Cardiac fibroblast (primary cell): Measurements from ENCODE around the gene GEN1.

ENCODE experiments used
- DNase-seq, 2 donors: peaks; one replicate each; pipeline versions ENCODE4 v3.0.0 to v3.0.0-alpha.2; 2010; ENCODE audit warnings: low read depth in 2 of 2
- H3K4me3 ChIP-seq, 2 donors: replicated peaks in 1 of 2; 1 replicate in 1 of 2; 2 replicates in 1 of 2; pipeline ENCODE4 v1.5.1; 2011; ENCODE audit warnings: low read depth in 2 of 2, low read length in 2 of 2, mild to moderate bottlenecking in 2 of 2, moderate library complexity in 1 of 2
- TF ChIP-seq, protein P1 (sequence below): IDR thresholded peaks from one replicate; pipeline ENCODE4 v1.5.1; 2011; ENCODE audit warnings: low read depth, mild to moderate bottlenecking, low read length, inconsistent platforms

The GEN1 gene, protein sequence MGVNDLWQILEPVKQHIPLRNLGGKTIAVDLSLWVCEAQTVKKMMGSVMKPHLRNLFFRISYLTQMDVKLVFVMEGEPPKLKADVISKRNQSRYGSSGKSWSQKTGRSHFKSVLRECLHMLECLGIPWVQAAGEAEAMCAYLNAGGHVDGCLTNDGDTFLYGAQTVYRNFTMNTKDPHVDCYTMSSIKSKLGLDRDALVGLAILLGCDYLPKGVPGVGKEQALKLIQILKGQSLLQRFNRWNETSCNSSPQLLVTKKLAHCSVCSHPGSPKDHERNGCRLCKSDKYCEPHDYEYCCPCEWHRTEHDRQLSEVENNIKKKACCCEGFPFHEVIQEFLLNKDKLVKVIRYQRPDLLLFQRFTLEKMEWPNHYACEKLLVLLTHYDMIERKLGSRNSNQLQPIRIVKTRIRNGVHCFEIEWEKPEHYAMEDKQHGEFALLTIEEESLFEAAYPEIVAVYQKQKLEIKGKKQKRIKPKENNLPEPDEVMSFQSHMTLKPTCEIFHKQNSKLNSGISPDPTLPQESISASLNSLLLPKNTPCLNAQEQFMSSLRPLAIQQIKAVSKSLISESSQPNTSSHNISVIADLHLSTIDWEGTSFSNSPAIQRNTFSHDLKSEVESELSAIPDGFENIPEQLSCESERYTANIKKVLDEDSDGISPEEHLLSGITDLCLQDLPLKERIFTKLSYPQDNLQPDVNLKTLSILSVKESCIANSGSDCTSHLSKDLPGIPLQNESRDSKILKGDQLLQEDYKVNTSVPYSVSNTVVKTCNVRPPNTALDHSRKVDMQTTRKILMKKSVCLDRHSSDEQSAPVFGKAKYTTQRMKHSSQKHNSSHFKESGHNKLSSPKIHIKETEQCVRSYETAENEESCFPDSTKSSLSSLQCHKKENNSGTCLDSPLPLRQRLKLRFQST

DNA sequence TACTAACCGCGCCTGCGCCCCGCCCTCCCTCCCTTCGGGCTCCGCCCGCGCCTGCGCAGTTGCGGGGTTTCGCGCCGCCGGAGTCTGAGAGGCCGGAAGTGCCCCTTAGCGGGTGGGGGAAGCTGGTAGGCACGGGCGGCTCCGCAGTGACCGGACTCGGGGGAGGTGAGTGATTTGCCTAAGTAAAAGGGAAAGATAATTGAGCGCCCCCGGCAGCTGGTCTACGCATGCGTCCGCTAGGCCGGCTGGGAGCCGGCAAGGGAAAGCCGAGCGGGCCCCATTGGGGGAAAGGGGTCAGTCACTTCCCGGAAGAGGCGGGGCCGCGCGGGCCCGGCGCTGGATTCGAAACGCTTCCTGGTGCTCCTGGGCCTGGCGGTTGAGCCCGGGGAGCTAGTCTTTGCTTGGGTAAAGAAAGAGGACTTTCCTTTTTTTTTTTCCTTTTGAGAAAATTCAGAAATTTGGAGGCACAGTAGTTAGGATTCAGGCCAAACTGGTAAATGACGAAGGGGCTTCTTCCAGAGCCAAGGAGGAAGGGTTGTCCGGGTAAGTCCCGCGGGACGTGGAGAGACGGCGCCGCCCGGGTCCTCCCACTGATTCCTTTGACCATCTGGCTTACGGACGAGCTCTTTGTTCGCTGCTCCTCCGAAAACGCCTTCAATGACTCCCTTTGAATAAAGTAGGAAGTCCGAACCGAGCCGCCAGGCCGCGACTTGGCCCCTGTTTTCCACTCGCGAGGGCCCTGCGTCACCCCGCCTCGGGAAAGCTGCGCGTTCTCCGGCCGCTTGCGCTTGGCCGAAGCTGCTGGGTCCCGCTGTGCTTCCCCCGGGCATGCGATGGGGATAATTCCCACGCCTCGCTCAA lies at the start of gene GEN1, which contains the start of gene SMC6:
TSS of gene GEN1 (plus strand) at position 336 of the 861 bp plus-strand sequence. CDS start 5,806 bp downstream, outside the sequence.
TSS of gene SMC6 (minus strand) at position 8 of the 861 bp plus-strand sequence. CDS start 7,864 bp downstream, outside the sequence.
- peak; percentile 91 for DNase-seq
- peak within 1 kb of the TSS; percentile 98 for H3K4me3 ChIP-seq
- TF ChIP-seq, protein P1, sequence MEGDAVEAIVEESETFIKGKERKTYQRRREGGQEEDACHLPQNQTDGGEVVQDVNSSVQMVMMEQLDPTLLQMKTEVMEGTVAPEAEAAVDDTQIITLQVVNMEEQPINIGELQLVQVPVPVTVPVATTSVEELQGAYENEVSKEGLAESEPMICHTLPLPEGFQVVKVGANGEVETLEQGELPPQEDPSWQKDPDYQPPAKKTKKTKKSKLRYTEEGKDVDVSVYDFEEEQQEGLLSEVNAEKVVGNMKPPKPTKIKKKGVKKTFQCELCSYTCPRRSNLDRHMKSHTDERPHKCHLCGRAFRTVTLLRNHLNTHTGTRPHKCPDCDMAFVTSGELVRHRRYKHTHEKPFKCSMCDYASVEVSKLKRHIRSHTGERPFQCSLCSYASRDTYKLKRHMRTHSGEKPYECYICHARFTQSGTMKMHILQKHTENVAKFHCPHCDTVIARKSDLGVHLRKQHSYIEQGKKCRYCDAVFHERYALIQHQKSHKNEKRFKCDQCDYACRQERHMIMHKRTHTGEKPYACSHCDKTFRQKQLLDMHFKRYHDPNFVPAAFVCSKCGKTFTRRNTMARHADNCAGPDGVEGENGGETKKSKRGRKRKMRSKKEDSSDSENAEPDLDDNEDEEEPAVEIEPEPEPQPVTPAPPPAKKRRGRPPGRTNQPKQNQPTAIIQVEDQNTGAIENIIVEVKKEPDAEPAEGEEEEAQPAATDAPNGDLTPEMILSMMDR: no peak

DNA sequence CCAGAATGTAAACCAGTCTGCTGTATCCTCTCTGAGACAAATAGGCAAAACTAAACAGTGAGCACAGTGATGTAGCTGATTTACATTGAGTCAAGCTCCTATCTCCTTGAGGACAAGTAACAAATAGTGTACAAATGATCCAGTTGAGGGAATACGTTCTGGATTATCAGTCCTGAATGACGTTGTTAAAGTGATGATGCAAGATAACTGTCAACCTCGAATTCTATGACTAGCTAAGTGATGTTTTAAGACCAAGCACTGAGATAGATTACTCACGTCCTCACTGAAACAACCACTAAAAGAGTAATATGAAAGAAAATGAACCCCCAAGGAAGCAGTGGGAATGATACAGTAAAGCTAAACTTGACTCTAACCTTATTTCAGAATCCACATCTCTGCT lies 47.1 kb upstream of the GEN1 start:
- DNase-seq: peak; percentile 1 to 12
- no peak overlapping the region for H3K4me3 ChIP-seq
- TF ChIP-seq, protein P1: no peak

DNA sequence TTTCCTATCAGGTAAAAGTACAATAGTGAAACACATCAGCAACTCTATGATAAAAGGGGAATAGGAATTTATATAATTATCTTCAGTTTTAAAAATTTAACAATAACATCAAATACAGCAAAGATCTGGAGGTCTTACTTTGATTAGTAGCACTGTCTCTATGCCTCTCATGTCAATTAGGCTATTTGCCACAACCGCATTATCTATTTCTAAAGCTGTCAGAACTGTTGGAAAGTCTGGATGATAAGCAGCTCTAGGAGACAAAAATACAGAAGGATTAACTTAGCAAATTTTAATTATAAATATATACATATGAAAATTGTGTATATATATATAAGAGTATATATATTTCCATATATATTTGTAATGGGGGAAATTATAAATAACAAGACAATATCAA lies 45.4 kb upstream of the GEN1 start:
- DNase-seq: no peak
- TF ChIP-seq, protein P1: no peak
- H3K4me3 ChIP-seq: no peak overlapping the region

DNA sequence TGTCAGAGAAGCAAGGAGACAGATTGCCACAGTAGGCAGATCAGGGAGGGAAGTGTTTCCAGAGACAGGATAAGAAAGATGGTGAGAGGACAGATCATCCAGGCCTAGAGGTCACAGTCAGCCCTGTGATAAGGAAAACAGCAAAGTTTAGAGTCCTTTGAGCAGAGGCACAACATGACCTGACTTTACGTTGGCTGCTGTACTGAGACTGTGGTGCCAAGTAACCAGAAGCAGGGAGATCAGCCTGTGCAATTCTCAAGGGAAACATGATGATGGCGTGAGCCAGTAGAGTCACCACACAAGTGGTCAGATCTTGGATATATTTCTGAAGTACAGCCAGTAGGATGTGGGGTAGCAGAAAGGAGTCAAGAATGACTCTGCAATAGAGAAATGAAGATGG lies 44.0 kb upstream of the GEN1 start:
- TF ChIP-seq, protein P1: no peak
- no peak overlapping the region for H3K4me3 ChIP-seq
- peak in 1 of 2 donors; percentile 57 for DNase-seq

DNA sequence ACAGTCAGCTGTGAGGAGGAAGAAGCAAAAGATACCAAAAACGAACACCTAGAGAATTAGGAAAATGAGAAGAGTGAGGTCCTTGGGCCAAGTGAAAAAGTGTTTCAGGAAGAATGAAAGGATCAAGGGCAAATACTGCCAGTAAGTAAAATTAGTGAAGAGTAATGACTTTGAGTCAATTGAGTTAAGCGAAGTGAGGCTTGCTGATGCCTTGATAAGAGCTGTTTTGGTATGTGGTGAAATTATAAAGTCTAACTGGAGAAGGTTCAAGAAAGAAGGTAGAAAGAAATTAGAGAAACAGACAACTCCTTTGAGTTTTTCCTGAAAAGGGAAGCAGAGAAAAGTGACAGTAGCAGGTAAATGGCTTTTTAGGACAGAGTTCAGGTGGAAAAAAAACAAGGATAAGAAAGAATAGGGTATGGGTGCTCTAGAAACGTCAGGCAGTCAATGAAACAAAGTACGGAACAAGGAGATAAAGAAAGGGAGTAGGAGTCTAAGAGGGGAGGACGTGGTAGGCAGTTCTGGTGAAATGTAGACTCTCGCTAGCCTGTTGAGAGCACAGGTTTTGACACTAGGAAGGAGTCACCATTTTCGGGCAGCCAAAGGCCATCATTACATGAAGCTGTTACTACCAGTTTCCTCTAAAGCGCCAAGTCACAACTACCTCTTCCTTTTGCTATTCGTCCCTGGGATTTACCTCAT lies 43.2 kb upstream of the GEN1 start:
- TF ChIP-seq, protein P1: no peak
- no peak for DNase-seq
- H3K4me3 ChIP-seq: no peak overlapping the region
